OCI-LY1 (cell line): ENCODE data around the gene NEURL4.

ENCODE experiments used
- H2AFZ ChIP-seq: fragments of 200-600 bp; sonication (generic), shearing (Covaris generic); 2 replicates; pipeline ENCODE4 v1.6.0; 2014; ENCODE audit warnings: antibody characterized with exemption, mild to moderate bottlenecking, low read length
- H3F3A ChIP-seq: fragments of 200-600 bp; sonication (generic), shearing (Covaris generic); 2 replicates; pipeline ENCODE4 v1.6.0; 2014; ENCODE audit warnings: mild to moderate bottlenecking, antibody characterized with exemption, low read length, moderate library complexity; ENCODE audit not compliant: insufficient read depth
- H3K27ac ChIP-seq: fragments of 200-600 bp; sonication (generic); 2 replicates; pipeline ENCODE4 v1.5.1; 2014; ENCODE audit warnings: low read length, mixed run types, mild to moderate bottlenecking, low read depth; ENCODE audit not compliant: poor library complexity, severe bottlenecking
- H3K27me3 ChIP-seq: fragments of 200-600 bp; sonication (generic); 2 replicates; pipeline ENCODE4 v1.6.0; 2014; ENCODE audit warnings: antibody characterized with exemption, mild to moderate bottlenecking, low read length, moderate library complexity; ENCODE audit not compliant: insufficient read depth
- H3K36me3 ChIP-seq: fragments of 200-600 bp; sonication (generic); 2 replicates; pipeline ENCODE4 v1.6.1; 2014; ENCODE audit warnings: mild to moderate bottlenecking, antibody characterized with exemption, low read length, moderate library complexity, mixed read lengths; ENCODE audit not compliant: insufficient read depth
- H3K4me1 ChIP-seq: fragments of 200-600 bp; sonication (generic); 2 replicates; pipeline ENCODE4 v1.5.1; 2014; ENCODE audit warnings: mild to moderate bottlenecking, low read length, moderate library complexity; ENCODE audit not compliant: insufficient read depth, severe bottlenecking
- H3K4me2 ChIP-seq: fragments of 200-600 bp; sonication (generic), shearing (Covaris generic); 2 replicates; pipeline ENCODE4 v1.6.1; 2014; ENCODE audit warnings: low read length
- H3K4me3 ChIP-seq: fragments of 200-600 bp; sonication (generic); 2 replicates; pipeline ENCODE4 v1.5.1; 2014; ENCODE audit warnings: low read length, low read depth, mild to moderate bottlenecking, mixed read lengths; ENCODE audit not compliant: poor library complexity, severe bottlenecking
- H3K79me2 ChIP-seq: fragments of 200-600 bp; shearing (Covaris generic); 2 replicates; pipeline ENCODE4 v1.6.1; 2016; ENCODE audit warnings: mixed run types, low read length, mixed read lengths; ENCODE audit not compliant: insufficient read depth
- H3K9ac ChIP-seq: fragments of 200-600 bp; sonication (generic), shearing (Covaris generic); 2 replicates; pipeline ENCODE4 v1.6.1; 2014; ENCODE audit warnings: mild to moderate bottlenecking, low read length, mixed read lengths
- H3K9me2 ChIP-seq: fragments of 200-600 bp; sonication (generic), shearing (Covaris generic); 2 replicates; pipeline ENCODE4 v1.6.1; 2014; ENCODE audit warnings: low read depth, mild to moderate bottlenecking, low read length, mixed read lengths
- H3K9me3 ChIP-seq: fragments of 200-600 bp; shearing (Covaris generic); 2 replicates; pipeline ENCODE4 v1.6.1; 2014; ENCODE audit warnings: low read length, mixed read lengths
- H4K20me1 ChIP-seq: fragments of 200-600 bp; sonication (generic), shearing (Covaris generic); 2 replicates; pipeline ENCODE4 v1.6.0; 2016; ENCODE audit warnings: mild to moderate bottlenecking, low read length; ENCODE audit not compliant: insufficient read depth
- EZH2 ChIP-seq: fragments of 200-600 bp; sonication (generic), shearing (Covaris generic); IDR thresholded peaks from 2 replicates; pipeline ENCODE4 v1.8.0; 2017; ENCODE audit warnings: borderline replicate concordance, mixed run types, mild to moderate bottlenecking, antibody characterized with exemption, low read length, moderate library complexity, mixed read lengths
- TF ChIP-seq, protein P1 (sequence below): fragments of 200-600 bp; sonication (generic), shearing (Covaris generic); IDR thresholded peaks from 2 replicates; pipeline ENCODE4 v1.5.1; 2017; ENCODE audit warnings: mild to moderate bottlenecking, antibody characterized with exemption, low read length, moderate library complexity, mixed read lengths

Gene NEURL4

DNA sequence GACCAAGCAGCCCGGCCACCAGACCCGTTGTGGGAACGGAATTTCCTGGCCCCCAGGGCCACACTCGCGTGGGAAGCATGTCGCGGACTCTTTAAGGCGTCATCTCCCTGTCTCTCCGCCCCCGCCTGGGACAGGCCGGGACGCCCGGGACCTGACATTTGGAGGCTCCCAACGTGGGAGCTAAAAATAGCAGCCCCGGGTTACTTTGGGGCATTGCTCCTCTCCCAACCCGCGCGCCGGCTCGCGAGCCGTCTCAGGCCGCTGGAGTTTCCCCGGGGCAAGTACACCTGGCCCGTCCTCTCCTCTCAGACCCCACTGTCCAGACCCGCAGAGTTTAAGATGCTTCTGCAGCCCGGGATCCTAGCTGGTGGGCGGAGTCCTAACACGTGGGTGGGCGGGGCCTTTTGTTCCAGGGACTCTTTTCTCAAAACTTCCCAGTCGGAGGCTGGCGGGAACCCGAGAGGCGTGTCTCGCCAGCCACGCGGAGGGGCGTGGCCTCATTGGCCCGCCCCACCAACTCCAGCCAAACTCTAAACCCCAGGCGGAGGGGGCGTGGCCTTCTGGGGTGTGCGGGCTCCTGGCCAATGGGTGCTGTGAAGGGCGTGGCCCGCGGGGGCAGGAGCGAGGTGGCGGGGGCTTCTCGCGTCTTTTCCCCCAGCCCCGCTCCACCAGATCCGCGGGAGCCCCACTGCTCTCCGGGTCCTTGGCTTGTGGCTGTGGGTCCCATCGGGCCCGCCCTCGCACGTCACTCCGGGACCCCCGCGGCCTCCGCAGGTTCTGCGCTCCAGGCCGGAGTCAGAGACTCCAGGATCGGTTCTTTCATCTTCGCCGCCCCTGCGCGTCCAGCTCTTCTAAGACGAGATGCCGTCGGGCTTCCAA lies 47.8 kb downstream of the NEURL4 start, which contains the start of gene SLC2A4:
Gene SLC2A4, plus strand, starts transcription at position 645 of the 879 bp plus-strand sequence. Its CDS starts 217 bp downstream, at position 862.
- Histone ChIP-seq H3K79me2 (no peaks in the 10 kb centered on the region), H3K36me3 (no peaks in the 10 kb centered on the region), H3K4me2 (peak within 1 kb of the TSS; percentile 80), H3K27ac (no peak within 1 kb of the TSS), H3K9me3 (no peaks in the 10 kb centered on the region), H4K20me1 (no peaks in the 10 kb centered on the region), H3K9ac (peak within 1 kb of the TSS; percentile 28; the same call in 1 of the 2 replicates), H3K4me3 (peak within 1 kb of the TSS; percentile 53), H3K4me1 (peaks cover 15% of the 10 kb centered on the region), H3K9me2 (no peaks in the 10 kb centered on the region), H3K27me3 (0 out of 2 replicates have a peak, but pooled peaks cover 7% of the 10 kb centered on the region), H2AFZ (no peak within 1 kb of the TSS), H3F3A (no peaks in the 10 kb centered on the region)
- TF ChIP-seq EZH2: no peak
- TF ChIP-seq, protein P1, sequence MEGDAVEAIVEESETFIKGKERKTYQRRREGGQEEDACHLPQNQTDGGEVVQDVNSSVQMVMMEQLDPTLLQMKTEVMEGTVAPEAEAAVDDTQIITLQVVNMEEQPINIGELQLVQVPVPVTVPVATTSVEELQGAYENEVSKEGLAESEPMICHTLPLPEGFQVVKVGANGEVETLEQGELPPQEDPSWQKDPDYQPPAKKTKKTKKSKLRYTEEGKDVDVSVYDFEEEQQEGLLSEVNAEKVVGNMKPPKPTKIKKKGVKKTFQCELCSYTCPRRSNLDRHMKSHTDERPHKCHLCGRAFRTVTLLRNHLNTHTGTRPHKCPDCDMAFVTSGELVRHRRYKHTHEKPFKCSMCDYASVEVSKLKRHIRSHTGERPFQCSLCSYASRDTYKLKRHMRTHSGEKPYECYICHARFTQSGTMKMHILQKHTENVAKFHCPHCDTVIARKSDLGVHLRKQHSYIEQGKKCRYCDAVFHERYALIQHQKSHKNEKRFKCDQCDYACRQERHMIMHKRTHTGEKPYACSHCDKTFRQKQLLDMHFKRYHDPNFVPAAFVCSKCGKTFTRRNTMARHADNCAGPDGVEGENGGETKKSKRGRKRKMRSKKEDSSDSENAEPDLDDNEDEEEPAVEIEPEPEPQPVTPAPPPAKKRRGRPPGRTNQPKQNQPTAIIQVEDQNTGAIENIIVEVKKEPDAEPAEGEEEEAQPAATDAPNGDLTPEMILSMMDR: no peak

DNA sequence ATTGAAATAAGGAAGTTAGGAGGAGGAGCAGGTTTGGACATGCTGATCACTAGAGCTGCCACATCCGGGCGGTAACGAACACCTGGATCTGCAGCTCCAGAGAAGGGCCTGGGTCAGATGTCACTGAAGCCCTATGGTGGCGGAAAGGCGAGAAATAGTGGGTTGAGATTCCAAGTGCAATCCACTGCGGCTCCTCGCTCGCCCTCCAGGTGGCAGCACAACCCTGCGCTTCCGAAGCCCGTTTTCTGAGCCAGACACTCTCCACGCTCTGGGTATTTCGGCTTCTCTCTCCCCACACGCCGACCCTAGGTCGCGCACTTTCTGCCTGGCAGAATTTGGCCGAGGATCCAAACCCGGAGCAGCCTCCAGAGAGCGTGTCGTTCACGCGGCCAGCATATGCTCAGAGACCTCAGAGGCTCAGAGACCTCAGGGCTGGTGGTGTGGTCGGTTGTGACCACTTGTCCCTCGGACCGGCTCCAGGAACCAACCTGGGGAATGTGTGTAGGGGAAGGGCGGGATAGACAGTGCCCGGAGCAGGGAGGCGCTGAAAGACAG lies 48.5 kb downstream of the NEURL4 start:
- no peaks in the 10 kb centered on the region for H3K36me3 ChIP-seq
- peak overlapping the region; percentile 53 for H3K4me3 ChIP-seq
- no peaks in the 10 kb centered on the region for H3F3A ChIP-seq
- H3K4me2 ChIP-seq: peak overlapping the region; percentile 80
- H3K9me3 ChIP-seq: no peaks in the 10 kb centered on the region
- H4K20me1 ChIP-seq: no peaks in the 10 kb centered on the region
- no peak overlapping the region for H2AFZ ChIP-seq
- peaks cover 15% of the 10 kb centered on the region for H3K4me1 ChIP-seq
- H3K27ac ChIP-seq: no peak overlapping the region
- H3K9me2 ChIP-seq: no peaks in the 10 kb centered on the region
- no peak for TF ChIP-seq EZH2
- TF ChIP-seq, protein P1: peak; percentile 92
- no peaks in the 10 kb centered on the region for H3K79me2 ChIP-seq
- H3K9ac ChIP-seq: peak overlapping the region; percentile 28; the same call in 1 of the 2 replicates
- H3K27me3 ChIP-seq: 0 out of 2 replicates have a peak, but pooled peaks cover under 1% of the 10 kb centered on the region

DNA sequence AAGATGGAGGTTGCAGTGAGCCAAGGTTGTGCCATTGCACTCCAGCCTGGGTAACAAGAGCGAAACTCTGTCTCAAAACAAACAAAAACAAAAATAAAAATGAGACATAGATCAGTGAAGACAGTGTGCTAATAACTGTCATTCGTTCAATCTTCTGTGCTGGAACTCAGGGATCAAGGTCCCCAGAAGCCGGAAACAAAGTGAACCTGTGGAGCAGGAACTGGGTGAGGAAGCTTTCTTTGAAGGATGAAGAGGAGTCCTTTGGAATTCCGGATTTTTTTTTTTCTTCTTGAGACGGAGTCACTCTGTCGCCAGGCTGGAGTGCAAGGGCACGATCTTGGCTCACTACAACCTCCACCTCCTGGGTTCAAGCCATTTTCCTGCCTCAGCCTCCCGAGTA lies 49.7 kb downstream of the NEURL4 start:
- Histone ChIP-seq H3F3A (no peaks in the 10 kb centered on the region), H3K4me1 (peaks cover 15% of the 10 kb centered on the region), H3K9me2 (no peaks in the 10 kb centered on the region), H3K9me3 (no peaks in the 10 kb centered on the region), H3K27ac (no peak overlapping the region), H3K9ac (no peak overlapping the region), H3K36me3 (no peaks in the 10 kb centered on the region), H3K27me3 (no peaks in the 10 kb centered on the region), H3K4me2 (no peak overlapping the region), H2AFZ (no peak overlapping the region), H4K20me1 (no peaks in the 10 kb centered on the region), H3K79me2 (no peaks in the 10 kb centered on the region), H3K4me3 (no peak overlapping the region)
- no peak for TF ChIP-seq EZH2
- TF ChIP-seq, protein P1: no peak
